Peyer's patch (tissue), 4 donors: ENCODE data around the gene HOXB5.

ENCODE experiments used
- POLR2A ChIP-seq, 2 donors: fragments of 450-650 bp; IDR thresholded peaks; one replicate each; pipeline ENCODE4 v1.5.1; 2017; ENCODE audit warnings: antibody characterized with exemption in 2 of 2, mild to moderate bottlenecking in 2 of 2, moderate library complexity in 2 of 2
- TF ChIP-seq, protein P1 (sequence below), 6 experiments: fragments of 450-650 bp in 4 of 6; fragments of 200-600 bp in 2 of 6; sonication (generic) in 1 of 6; IDR thresholded peaks; one replicate each; pipeline ENCODE4 v1.5.1; 2017 to 2019; ENCODE audit warnings: antibody characterized with exemption in 6 of 6, mild to moderate bottlenecking in 3 of 6, moderate library complexity in 1 of 6

DNA sequence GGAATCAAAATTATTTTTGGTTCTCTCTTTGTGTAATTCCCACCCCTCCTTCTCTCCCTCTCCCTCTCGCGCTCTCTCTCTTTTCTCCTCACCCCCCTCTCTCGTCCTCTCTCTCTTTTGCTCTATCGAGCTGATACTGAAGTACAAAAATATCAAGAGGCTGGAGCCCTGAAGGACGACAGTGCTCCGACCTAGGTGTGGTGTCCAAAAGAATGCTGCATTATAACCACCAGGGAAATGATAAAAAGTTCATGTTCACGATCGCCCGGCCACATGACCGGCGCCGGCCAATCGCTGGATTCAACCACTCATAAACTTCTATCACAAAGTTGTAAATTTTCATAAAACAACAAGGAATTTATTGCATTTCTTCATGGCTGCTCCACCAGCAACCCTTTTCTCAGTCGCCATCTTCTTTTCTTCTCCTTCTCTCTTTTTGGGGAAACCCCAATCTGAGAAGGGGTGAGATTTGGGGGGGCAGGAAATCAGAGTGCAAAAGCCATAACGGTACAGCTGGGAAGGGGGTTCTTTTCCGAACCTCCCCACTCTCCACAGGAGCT is 11.3 kb upstream of the HOXB5 start, which contains the start of gene HOXB6:
- TF ChIP-seq, protein P1, sequence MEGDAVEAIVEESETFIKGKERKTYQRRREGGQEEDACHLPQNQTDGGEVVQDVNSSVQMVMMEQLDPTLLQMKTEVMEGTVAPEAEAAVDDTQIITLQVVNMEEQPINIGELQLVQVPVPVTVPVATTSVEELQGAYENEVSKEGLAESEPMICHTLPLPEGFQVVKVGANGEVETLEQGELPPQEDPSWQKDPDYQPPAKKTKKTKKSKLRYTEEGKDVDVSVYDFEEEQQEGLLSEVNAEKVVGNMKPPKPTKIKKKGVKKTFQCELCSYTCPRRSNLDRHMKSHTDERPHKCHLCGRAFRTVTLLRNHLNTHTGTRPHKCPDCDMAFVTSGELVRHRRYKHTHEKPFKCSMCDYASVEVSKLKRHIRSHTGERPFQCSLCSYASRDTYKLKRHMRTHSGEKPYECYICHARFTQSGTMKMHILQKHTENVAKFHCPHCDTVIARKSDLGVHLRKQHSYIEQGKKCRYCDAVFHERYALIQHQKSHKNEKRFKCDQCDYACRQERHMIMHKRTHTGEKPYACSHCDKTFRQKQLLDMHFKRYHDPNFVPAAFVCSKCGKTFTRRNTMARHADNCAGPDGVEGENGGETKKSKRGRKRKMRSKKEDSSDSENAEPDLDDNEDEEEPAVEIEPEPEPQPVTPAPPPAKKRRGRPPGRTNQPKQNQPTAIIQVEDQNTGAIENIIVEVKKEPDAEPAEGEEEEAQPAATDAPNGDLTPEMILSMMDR (IDR thresholded peaks at IDR 0.05), result peak in 3 of 6 experiments; percentile 41 to 55 (median 46)
- TF ChIP-seq POLR2A (IDR thresholded peaks at IDR 0.05), result peak; percentile 83 to 96
